CD8-positive, alpha-beta memory T cell (primary cell): ENCODE data around the gene CDC42BPB. TPM values are rescaled to one million over a fixed set of nuclear protein-coding genes. Genes with fewer than 3 reads are reported as not detected.
"Not testable (repeated sequence)": the region's sequence is repeated elsewhere in the genome, so short reads cannot be mapped to it uniquely, and the experiment has no call there.

Experiments
- CTCF ChIA-PET: fragments of 350-600 bp; sonication (Branson Sonifier 250); formaldehyde crosslinking; loops from one replicate; lab custom pipeline; 2021; ENCODE audit warnings: antibody characterized with exemption; lab: Charles Lee
- POLR2A ChIA-PET: fragments of 350-600 bp; sonication (Branson Sonifier 250); formaldehyde crosslinking; loops from one replicate; lab custom pipeline; 2021; ENCODE audit warnings: antibody characterized with exemption; lab: Charles Lee
- DNase-seq, 5 donors: peaks; one replicate each; pipeline versions ENCODE4 v3.0.0 to v3.0.0-alpha.2; 2020 to 2022; ENCODE audit warnings: mixed read lengths in 1 of 5
- H3K27ac ChIP-seq: one replicate; pipeline ENCODE4 v1.7.0; 2013; ENCODE audit warnings: low read depth, mild to moderate bottlenecking, low read length, moderate library complexity
- H3K27me3 ChIP-seq: 2 replicates; pipeline ENCODE4 v1.7.0; 2013; ENCODE audit warnings: low read length, mild to moderate bottlenecking; ENCODE audit not compliant: insufficient read depth, poor library complexity, severe bottlenecking
- H3K36me3 ChIP-seq: 2 replicates; pipeline ENCODE4 v1.7.0; 2013; ENCODE audit warnings: mild to moderate bottlenecking, low read length, moderate library complexity; ENCODE audit not compliant: insufficient read depth
- H3K4me1 ChIP-seq: 2 replicates; pipeline ENCODE4 v1.7.0; 2013; ENCODE audit warnings: mild to moderate bottlenecking, low read length, moderate library complexity; ENCODE audit not compliant: insufficient read depth
- H3K4me3 ChIP-seq: 2 replicates; pipeline ENCODE4 v1.7.0; 2013; ENCODE audit warnings: mild to moderate bottlenecking, low read length
- H3K9me3 ChIP-seq: 2 replicates; pipeline ENCODE4 v1.7.0; 2013; ENCODE audit warnings: mild to moderate bottlenecking, low read length
- H3K27ac Mint-ChIP-seq, 8 donors: one replicate each; pipeline ENCODE4 v1.8.0; 2020 to 2021; ENCODE audit warnings: mixed read lengths in 8 of 8, mild to moderate bottlenecking in 6 of 8, inconsistent platforms in 3 of 8, moderate library complexity in 3 of 8
- H3K27me3 Mint-ChIP-seq, 2 donors: one replicate each; pipeline ENCODE4 v1.8.0; 2020 to 2021; ENCODE audit warnings: mixed read lengths in 2 of 2, mild to moderate bottlenecking in 1 of 2, moderate library complexity in 1 of 2
- H3K36me3 Mint-ChIP-seq, 3 donors: one replicate each; pipeline ENCODE4 v1.8.0; 2020 to 2021; ENCODE audit warnings: mixed read lengths in 3 of 3, inconsistent platforms in 1 of 3, mild to moderate bottlenecking in 1 of 3
- H3K4me1 Mint-ChIP-seq, 3 donors: one replicate each; pipeline ENCODE4 v1.8.0; 2020 to 2021; ENCODE audit warnings: mixed read lengths in 3 of 3, inconsistent platforms in 1 of 3, mild to moderate bottlenecking in 1 of 3
- H3K4me3 Mint-ChIP-seq, 7 donors: one replicate each; pipeline ENCODE4 v1.8.0; 2020 to 2021; ENCODE audit warnings: mixed read lengths in 7 of 7, mild to moderate bottlenecking in 6 of 7, moderate library complexity in 4 of 7, inconsistent platforms in 2 of 7
- H3K9me3 Mint-ChIP-seq, 5 donors: one replicate each; pipeline ENCODE4 v1.8.0; 2020 to 2022; ENCODE audit warnings: mixed read lengths in 5 of 5, mild to moderate bottlenecking in 3 of 5, moderate library complexity in 2 of 5, inconsistent platforms in 1 of 5
- polyA plus RNA-seq: library from polyadenylated mRNA; unstranded; fragments of 300-500 nt; fragmentation: Illumina TruSeq; gene quantifications from one replicate; pipeline ENCODE4 v1.2.3, GENCODE V29; 2021
- total RNA-seq, 2 experiments: library from RNA; stranded (reverse); gene quantifications; one replicate each; pipeline ENCODE4 v1.2.3, GENCODE V29; 2021

The CDC42BPB gene
- total and polyA plus RNA-seq, 3 experiments from 2014 or later: 0.32 to 2.9 (median 1.6) TPM

DNA sequence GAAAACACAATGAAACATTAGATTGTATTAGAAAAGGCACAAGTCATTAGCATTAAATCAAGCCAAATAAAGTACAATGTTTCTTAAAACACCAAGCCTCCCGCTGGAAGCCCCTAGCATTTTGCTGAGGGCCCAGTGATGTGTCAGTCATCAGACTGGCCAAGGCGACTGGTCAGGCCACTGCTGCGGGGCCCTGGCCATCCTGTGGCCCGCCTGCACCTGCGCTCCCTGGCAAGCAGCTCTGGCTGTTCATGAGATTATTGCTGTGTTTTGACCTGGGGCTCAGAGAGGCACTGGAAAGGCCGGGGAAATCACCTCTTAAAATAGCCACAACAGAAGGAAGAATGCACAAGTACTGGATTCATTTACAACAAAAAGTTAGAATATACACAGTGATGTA is 159.1 kb downstream of the CDC42BPB start:
- peak overlapping the region in 3 of 8 donors; percentile 7 to 50 (median 20) for H3K27ac Mint-ChIP-seq
- peaks cover 0 to 79% (median 20%) of the 10 kb centered on the region in 3 donors for H3K36me3 Mint-ChIP-seq
- no peaks in the 10 kb centered on the region for H3K27me3 ChIP-seq
- ChIA-PET POLR2A (no interaction called here), CTCF (no interaction called here)
- no peaks in the 10 kb centered on the region for H3K27me3 Mint-ChIP-seq
- no peak for DNase-seq
- H3K4me3 ChIP-seq: no peak overlapping the region
- no peak overlapping the region for H3K4me3 Mint-ChIP-seq
- H3K9me3 Mint-ChIP-seq: no peaks in the 10 kb centered on the region
- H3K9me3 ChIP-seq: no peaks in the 10 kb centered on the region
- peaks cover 14 to 18% (median 17%) of the 10 kb centered on the region in 3 donors for H3K4me1 Mint-ChIP-seq
- H3K36me3 ChIP-seq: peaks cover 13% of the 10 kb centered on the region
- H3K4me1 ChIP-seq: peaks cover 17% of the 10 kb centered on the region
- no peak overlapping the region for H3K27ac ChIP-seq

DNA sequence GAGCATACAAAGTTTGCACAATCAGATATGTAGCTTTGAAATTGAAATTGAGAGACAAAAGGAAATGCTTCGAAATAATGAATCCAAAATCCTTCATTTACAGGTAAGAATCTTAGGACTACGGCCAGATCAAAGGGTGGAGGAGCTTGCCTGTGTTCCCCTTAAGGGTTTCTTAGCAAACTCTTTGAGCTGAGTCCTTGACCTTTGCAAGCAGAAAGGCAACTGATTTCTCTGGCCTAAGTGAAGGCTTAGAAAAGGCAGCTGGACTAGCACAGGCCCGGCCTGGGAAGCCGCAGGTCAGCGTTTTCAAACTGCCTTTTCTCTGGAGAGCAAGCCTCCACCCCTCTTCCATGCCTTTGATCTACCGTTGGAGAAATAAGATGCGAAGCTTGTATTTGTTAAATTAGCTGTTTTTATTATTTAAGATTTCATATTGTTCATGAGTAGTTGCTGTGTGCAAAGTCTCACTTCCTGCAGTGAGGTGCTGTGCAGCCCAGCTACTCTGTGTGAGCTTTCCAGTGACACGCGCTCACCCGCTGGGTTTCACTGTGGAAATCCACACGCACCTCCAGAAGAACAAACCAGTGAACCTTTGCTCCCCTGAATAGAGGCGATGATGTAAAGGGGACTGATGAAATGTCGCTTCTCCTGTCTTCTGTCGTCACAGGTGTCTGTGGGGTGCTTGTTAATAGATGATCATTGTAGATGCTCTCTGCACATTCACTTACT is 159.9 kb downstream of the CDC42BPB start:
- no peak for DNase-seq
- no peaks in the 10 kb centered on the region for H3K27me3 ChIP-seq
- no peak overlapping the region for H3K4me3 ChIP-seq
- Mint-ChIP-seq H3K9me3 (no peaks in the 10 kb centered on the region), H3K4me3 (no peak overlapping the region), H3K4me1 (peaks cover 14 to 18% (median 17%) of the 10 kb centered on the region in 3 donors), H3K27ac (peak overlapping the region in 3 of 8 donors; percentile 54 to 81 (median 64)), H3K36me3 (peaks cover 4 to 78% (median 21%) of the 10 kb centered on the region in 3 donors), H3K27me3 (no peaks in the 10 kb centered on the region)
- ChIA-PET CTCF (interaction anchor here (1.4 kb wide), 1 partner anchor 202 kb away, joined by 4 read pairs; no protein-coding TSS in a partner anchor), POLR2A (no interaction called here)
- peaks cover 17% of the 10 kb centered on the region for H3K4me1 ChIP-seq
- peaks cover 13% of the 10 kb centered on the region for H3K36me3 ChIP-seq
- no peaks in the 10 kb centered on the region for H3K9me3 ChIP-seq
- no peak overlapping the region for H3K27ac ChIP-seq

DNA sequence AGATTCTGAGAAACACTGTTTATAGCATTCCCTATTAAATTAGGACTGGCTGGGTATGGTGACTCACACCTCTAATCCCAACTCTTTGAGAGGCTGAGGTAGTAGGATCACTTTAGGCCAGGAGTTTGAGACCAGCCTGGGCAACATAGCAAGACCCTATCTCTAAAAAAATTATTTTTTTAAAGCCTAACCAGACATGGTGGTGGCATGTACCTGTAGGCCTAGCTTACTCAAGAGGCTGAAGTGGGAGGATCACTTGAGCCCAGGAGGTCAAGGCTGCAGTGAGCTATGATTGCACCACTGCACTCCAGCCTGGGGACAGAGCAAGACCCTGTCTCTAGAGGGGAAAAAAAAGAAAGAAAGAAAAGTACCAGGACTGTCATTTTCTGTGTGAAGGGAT is 160.6 kb downstream of the CDC42BPB start:
- Histone ChIP-seq H3K4me1 (peaks cover 12% of the 10 kb centered on the region), H3K36me3 (peaks cover 13% of the 10 kb centered on the region)
- CTCF ChIA-PET: interaction anchor here (1.4 kb wide), 1 partner anchor 202 kb away, joined by 4 read pairs; no protein-coding TSS in a partner anchor
- peak overlapping the region in 4 of 8 donors; percentile 22 to 84 (median 26) for H3K27ac Mint-ChIP-seq
- DNase-seq, H3K27me3 ChIP-seq, H3K27ac ChIP-seq, H3K9me3 Mint-ChIP-seq, POLR2A ChIA-PET, H3K4me3 ChIP-seq, H3K27me3 Mint-ChIP-seq, H3K9me3 ChIP-seq: not testable (repeated sequence)
- H3K4me1 Mint-ChIP-seq: peaks cover 11 to 17% (median 15%) of the 10 kb centered on the region in 3 donors
- H3K36me3 Mint-ChIP-seq: peaks cover 4 to 78% (median 23%) of the 10 kb centered on the region in 3 donors
- H3K4me3 Mint-ChIP-seq: peak overlapping the region in 1 of 7 donors; percentile 36

- no peaks in the 10 kb centered on the region for H3K4me1 ChIP-seq
- H3K4me1 Mint-ChIP-seq: peaks cover 0 to 4% (median 0%) of the 10 kb centered on the region in 3 donors
- no peaks in the 10 kb centered on the region for H3K27me3 Mint-ChIP-seq
- H3K9me3 ChIP-seq: no peaks in the 10 kb centered on the region
- H3K4me3 ChIP-seq: no peak overlapping the region
- H3K27ac ChIP-seq: no peak overlapping the region
- H3K36me3 Mint-ChIP-seq: peaks cover 4 to 81% (median 32%) of the 10 kb centered on the region in 3 donors
- no peak overlapping the region for H3K27ac Mint-ChIP-seq
- no peak for DNase-seq
- POLR2A ChIA-PET: no interaction called here
- peaks cover 21% of the 10 kb centered on the region for H3K36me3 ChIP-seq
- H3K9me3 Mint-ChIP-seq: no peaks in the 10 kb centered on the region
- no peak overlapping the region for H3K4me3 Mint-ChIP-seq
- CTCF ChIA-PET: no interaction called here
- H3K27me3 ChIP-seq: no peaks in the 10 kb centered on the region
Measured at GRCh38 chr14:102893452-102893851, 163.9 kb downstream of the CDC42BPB start.

DNA sequence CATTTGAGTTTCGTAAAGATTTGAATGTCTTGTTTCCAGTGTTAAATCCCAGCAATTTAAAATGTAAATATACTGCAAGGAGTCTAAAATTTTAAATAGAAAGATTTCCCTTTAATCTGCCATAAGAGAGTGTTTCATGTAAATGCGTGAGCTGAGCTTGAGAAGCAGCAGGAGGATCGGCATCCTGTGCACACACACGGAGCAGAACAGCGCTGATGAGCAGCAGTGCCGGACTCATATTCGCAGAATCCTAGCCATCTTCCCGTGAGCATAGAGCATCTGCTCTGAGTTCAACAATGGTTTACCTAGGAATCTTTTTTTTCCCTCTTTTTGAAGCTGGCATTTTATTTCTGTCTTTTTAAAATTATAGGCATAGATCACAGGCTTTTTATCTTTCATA is 164.7 kb downstream of the CDC42BPB start:
- Mint-ChIP-seq H3K9me3 (no peaks in the 10 kb centered on the region), H3K4me3 (no peak overlapping the region), H3K27me3 (no peaks in the 10 kb centered on the region), H3K27ac (no peak overlapping the region), H3K4me1 (peaks cover 0 to under 1% (median 0%) of the 10 kb centered on the region in 3 donors), H3K36me3 (peaks cover 4 to 83% (median 34%) of the 10 kb centered on the region in 3 donors)
- Histone ChIP-seq H3K4me3 (no peak overlapping the region), H3K36me3 (peaks cover 19% of the 10 kb centered on the region), H3K9me3 (no peaks in the 10 kb centered on the region), H3K4me1 (no peaks in the 10 kb centered on the region), H3K27ac (no peak overlapping the region), H3K27me3 (no peaks in the 10 kb centered on the region)
- ChIA-PET POLR2A (no interaction called here), CTCF (no interaction called here)
- DNase-seq: no peak

GRCh38 chr14:102891556-102891955 is 165.8 kb downstream of the CDC42BPB start:
- H3K27me3 Mint-ChIP-seq: peaks cover 0 to under 1% of the 10 kb centered on the region in 2 donors
- H3K4me3 Mint-ChIP-seq: no peak overlapping the region
- no peaks in the 10 kb centered on the region for H3K9me3 ChIP-seq
- DNase-seq: no peak
- peaks cover 18% of the 10 kb centered on the region for H3K36me3 ChIP-seq
- peaks cover 4 to 86% (median 34%) of the 10 kb centered on the region in 3 donors for H3K36me3 Mint-ChIP-seq
- no peak overlapping the region for H3K27ac ChIP-seq
- POLR2A ChIA-PET: no interaction called here
- H3K4me1 ChIP-seq: no peaks in the 10 kb centered on the region
- no peaks in the 10 kb centered on the region for H3K27me3 ChIP-seq
- no peaks in the 10 kb centered on the region for H3K4me1 Mint-ChIP-seq
- peak overlapping the region in 1 of 8 donors; percentile 44 for H3K27ac Mint-ChIP-seq
- CTCF ChIA-PET: no interaction called here
- H3K9me3 Mint-ChIP-seq: no peaks in the 10 kb centered on the region
- no peak overlapping the region for H3K4me3 ChIP-seq

- POLR2A ChIA-PET: no interaction called here
- CTCF ChIA-PET: no interaction called here
- no peaks in the 10 kb centered on the region for H3K9me3 ChIP-seq
- H3K4me3 ChIP-seq: no peak overlapping the region
- Mint-ChIP-seq H3K27ac (no peak overlapping the region), H3K9me3 (no peaks in the 10 kb centered on the region), H3K36me3 (peaks cover 4 to 86% (median 31%) of the 10 kb centered on the region in 3 donors), H3K4me1 (no peaks in the 10 kb centered on the region), H3K4me3 (no peak overlapping the region), H3K27me3 (peaks cover 0 to 2% of the 10 kb centered on the region in 2 donors)
- H3K27ac ChIP-seq: no peak overlapping the region
- no peak for DNase-seq
- H3K4me1 ChIP-seq: no peaks in the 10 kb centered on the region
- H3K27me3 ChIP-seq: no peaks in the 10 kb centered on the region
- H3K36me3 ChIP-seq: peaks cover 18% of the 10 kb centered on the region
Measured at GRCh38 chr14:102891111-102891510, 166.2 kb downstream of the CDC42BPB start.

DNA sequence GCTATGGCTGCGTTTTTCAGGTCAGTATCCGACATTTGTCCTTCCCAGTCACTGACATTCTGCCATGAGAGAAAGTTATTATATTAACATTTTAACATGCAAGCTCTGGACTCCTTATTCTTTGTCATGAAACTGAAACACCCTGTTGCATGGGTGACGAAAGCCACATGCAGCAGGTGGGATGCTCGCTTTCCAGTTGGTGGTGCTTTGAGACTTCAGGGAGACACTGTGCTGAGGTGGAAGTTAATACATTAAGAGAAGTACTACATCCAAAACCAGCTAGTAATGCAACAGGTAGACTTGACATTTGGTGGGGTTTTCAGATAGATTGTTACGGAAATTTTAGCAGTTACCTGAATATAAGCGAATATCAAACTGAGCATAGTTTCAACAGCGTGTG is 167.7 kb downstream of the CDC42BPB start:
- Histone ChIP-seq H3K36me3 (peaks cover 15% of the 10 kb centered on the region), H3K9me3 (no peaks in the 10 kb centered on the region), H3K27ac (no peak overlapping the region), H3K4me3 (no peak overlapping the region), H3K27me3 (no peaks in the 10 kb centered on the region), H3K4me1 (no peaks in the 10 kb centered on the region)
- ChIA-PET CTCF (no interaction called here), POLR2A (no interaction called here)
- no peaks in the 10 kb centered on the region for H3K4me1 Mint-ChIP-seq
- H3K36me3 Mint-ChIP-seq: peaks cover 4 to 84% (median 26%) of the 10 kb centered on the region in 3 donors
- DNase-seq: no peak
- H3K9me3 Mint-ChIP-seq: no peaks in the 10 kb centered on the region
- no peak overlapping the region for H3K4me3 Mint-ChIP-seq
- no peak overlapping the region for H3K27ac Mint-ChIP-seq
- peaks cover 0 to 2% of the 10 kb centered on the region in 2 donors for H3K27me3 Mint-ChIP-seq
